Prostate gland (tissue), 2 donors: ENCODE measurements around the gene ADGRL3.

Experiments
- CTCF ChIP-seq, 4 experiments: fragments of 200-600 bp in 2 of 4; fragments of 450-650 bp in 2 of 4; sonication (generic) in 2 of 4; IDR thresholded peaks; 1 replicate in 3 of 4; 2 replicates in 1 of 4; pipeline ENCODE4 v1.5.1; 2016 to 2019; ENCODE audit warnings: antibody characterized with exemption in 4 of 4, mild to moderate bottlenecking in 2 of 4, moderate library complexity in 2 of 4
- POLR2A ChIP-seq: fragments of 450-650 bp; IDR thresholded peaks from one replicate; pipeline ENCODE4 v1.6.1; 2016; ENCODE audit warnings: antibody characterized with exemption, mild to moderate bottlenecking
- POLR2AphosphoS5 ChIP-seq: sonication (generic); formaldehyde crosslinking; IDR thresholded peaks from one replicate; pipeline ENCODE4 v1.6.1; 2017; ENCODE audit warnings: antibody characterized with exemption

GRCh38 chr4:62018537-62018936 lies 818.4 kb downstream of the ADGRL3 start:
- TF ChIP-seq CTCF (IDR thresholded peaks at IDR 0.05) = no peak
- no peak for TF ChIP-seq POLR2AphosphoS5
- no peak for TF ChIP-seq POLR2A
